Glutamatergic neuron (in vitro differentiated cells): ENCODE results near the gene YAP1. TPM values are rescaled to one million over a fixed set of nuclear protein-coding genes. Genes with fewer than 3 reads are reported as not detected.

Experiments
- DNase-seq: peaks from one replicate; pipeline ENCODE4 v3.0.0; 2022
- H3K27ac Mint-ChIP-seq: one replicate; pipeline ENCODE4 v1.8.0; 2020; ENCODE audit warnings: mild to moderate bottlenecking, mixed read lengths, inconsistent platforms; ENCODE audit not compliant: unreplicated experiment
- H3K27me3 Mint-ChIP-seq: one replicate; pipeline ENCODE4 v1.8.0; 2020; ENCODE audit warnings: mild to moderate bottlenecking, moderate library complexity, mixed read lengths, inconsistent platforms; ENCODE audit not compliant: unreplicated experiment
- H3K36me3 Mint-ChIP-seq: one replicate; pipeline ENCODE4 v1.8.0; 2020; ENCODE audit warnings: mild to moderate bottlenecking, mixed read lengths, inconsistent platforms; ENCODE audit not compliant: unreplicated experiment
- H3K4me1 Mint-ChIP-seq: one replicate; pipeline ENCODE4 v1.8.0; 2020; ENCODE audit warnings: mild to moderate bottlenecking, low read depth, mixed read lengths, inconsistent platforms; ENCODE audit not compliant: unreplicated experiment
- H3K4me3 Mint-ChIP-seq: one replicate; pipeline ENCODE4 v1.8.0; 2020; ENCODE audit warnings: mild to moderate bottlenecking, mixed read lengths, inconsistent platforms; ENCODE audit not compliant: unreplicated experiment
- H3K9me3 Mint-ChIP-seq: one replicate; pipeline ENCODE4 v1.8.0; 2020; ENCODE audit warnings: mild to moderate bottlenecking, moderate library complexity, mixed read lengths, inconsistent platforms; ENCODE audit not compliant: unreplicated experiment
- CTCF ChIP-seq: fragments of 200-600 bp; sonication (generic); IDR thresholded peaks from one replicate; pipeline ENCODE4 v1.5.0; 2021; ENCODE audit not compliant: partially characterized antibody, unreplicated experiment
- total RNA-seq: library from RNA; stranded (reverse); fragmentation: NEBNext Ultra II Directional; extraction: Animal tissue kit (Norgen Biotek cat#: 25700); gene quantifications from one replicate; pipeline ENCODE4 v1.2.1, GENCODE V29; 2021; ENCODE audit not compliant: unreplicated experiment

Gene YAP1
- total RNA-seq, 1 donor from 2014 or later = 1.3 TPM

GRCh38 chr11:102117472-102118113 is 7.3 kb downstream of the YAP1 start:
- no peak for DNase-seq
- Mint-ChIP-seq H3K9me3 (no peaks in the 10 kb centered on the region), H3K36me3 (no peaks in the 10 kb centered on the region), H3K27me3 (no peaks in the 10 kb centered on the region), H3K4me1 (no peaks in the 10 kb centered on the region), H3K4me3 (no peak overlapping the region), H3K27ac (no peak overlapping the region)
- no peak for TF ChIP-seq CTCF

- no peak overlapping the region for H3K27ac Mint-ChIP-seq
- H3K9me3 Mint-ChIP-seq = no peaks in the 10 kb centered on the region
- no peaks in the 10 kb centered on the region for H3K36me3 Mint-ChIP-seq
- no peak overlapping the region for H3K4me3 Mint-ChIP-seq
- TF ChIP-seq CTCF = no peak
- no peaks in the 10 kb centered on the region for H3K4me1 Mint-ChIP-seq
- H3K27me3 Mint-ChIP-seq = no peaks in the 10 kb centered on the region
- no peak for DNase-seq
These were observed 8.7 kb downstream of the YAP1 start for GRCh38 chr11:102118937-102119336.

GRCh38 chr11:102119997-102120396 is 9.8 kb downstream of the YAP1 start:
- H3K27ac Mint-ChIP-seq = no peak overlapping the region
- no peaks in the 10 kb centered on the region for H3K36me3 Mint-ChIP-seq
- no peaks in the 10 kb centered on the region for H3K9me3 Mint-ChIP-seq
- H3K4me3 Mint-ChIP-seq = no peak overlapping the region
- no peaks in the 10 kb centered on the region for H3K4me1 Mint-ChIP-seq
- no peaks in the 10 kb centered on the region for H3K27me3 Mint-ChIP-seq
- DNase-seq = no peak
- no peak for TF ChIP-seq CTCF

GRCh38 chr11:102120437-102120973 is 10.3 kb downstream of the YAP1 start:
- DNase-seq = no peak
- Mint-ChIP-seq H3K4me1 (no peaks in the 10 kb centered on the region), H3K27ac (no peak overlapping the region), H3K4me3 (no peak overlapping the region), H3K9me3 (no peaks in the 10 kb centered on the region), H3K36me3 (no peaks in the 10 kb centered on the region), H3K27me3 (no peaks in the 10 kb centered on the region)
- no peak for TF ChIP-seq CTCF

- Mint-ChIP-seq H3K27me3 (no peaks in the 10 kb centered on the region), H3K27ac (no peak overlapping the region), H3K36me3 (peaks cover under 1% of the 10 kb centered on the region), H3K4me1 (no peaks in the 10 kb centered on the region), H3K4me3 (no peak overlapping the region), H3K9me3 (no peaks in the 10 kb centered on the region)
- TF ChIP-seq CTCF = no peak
- no peak for DNase-seq
These were observed 11.1 kb downstream of the YAP1 start for GRCh38 chr11:102121329-102121728.
